Stimulated activated CD4-positive, alpha-beta T cell treated with anti-CD3 and anti-CD28 coated beads, Interleukin-1b, Interleukin-23, amount 100 ng/mL, for 48 hours (primary cell): ENCODE data around the gene EGFR.

Source experiments
- DNase-seq: peaks from one replicate; pipeline ENCODE4 v3.0.0-alpha.2; 2020

The EGFR gene

GRCh38 chr7:55177589-55178261, 158.9 kb downstream of the EGFR start:
- DNase-seq = no peak

GRCh38 chr7:55178292-55178862, 159.6 kb downstream of the EGFR start:
- no peak for DNase-seq

- DNase-seq = no peak
Observed at GRCh38 chr7:55178863-55179773, 160.3 kb downstream of the EGFR start.

GRCh38 chr7:55179931-55180682, 161.3 kb downstream of the EGFR start:
- DNase-seq = no peak

DNA sequence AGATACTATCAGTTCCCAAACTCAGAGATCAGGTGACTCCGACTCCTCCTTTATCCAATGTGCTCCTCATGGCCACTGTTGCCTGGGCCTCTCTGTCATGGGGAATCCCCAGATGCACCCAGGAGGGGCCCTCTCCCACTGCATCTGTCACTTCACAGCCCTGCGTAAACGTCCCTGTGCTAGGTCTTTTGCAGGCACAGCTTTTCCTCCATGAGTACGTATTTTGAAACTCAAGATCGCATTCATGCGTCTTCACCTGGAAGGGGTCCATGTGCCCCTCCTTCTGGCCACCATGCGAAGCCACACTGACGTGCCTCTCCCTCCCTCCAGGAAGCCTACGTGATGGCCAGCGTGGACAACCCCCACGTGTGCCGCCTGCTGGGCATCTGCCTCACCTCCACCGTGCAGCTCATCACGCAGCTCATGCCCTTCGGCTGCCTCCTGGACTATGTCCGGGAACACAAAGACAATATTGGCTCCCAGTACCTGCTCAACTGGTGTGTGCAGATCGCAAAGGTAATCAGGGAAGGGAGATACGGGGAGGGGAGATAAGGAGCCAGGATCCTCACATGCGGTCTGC, 162.2 kb downstream of the EGFR start:
- DNase-seq = no peak

DNA sequence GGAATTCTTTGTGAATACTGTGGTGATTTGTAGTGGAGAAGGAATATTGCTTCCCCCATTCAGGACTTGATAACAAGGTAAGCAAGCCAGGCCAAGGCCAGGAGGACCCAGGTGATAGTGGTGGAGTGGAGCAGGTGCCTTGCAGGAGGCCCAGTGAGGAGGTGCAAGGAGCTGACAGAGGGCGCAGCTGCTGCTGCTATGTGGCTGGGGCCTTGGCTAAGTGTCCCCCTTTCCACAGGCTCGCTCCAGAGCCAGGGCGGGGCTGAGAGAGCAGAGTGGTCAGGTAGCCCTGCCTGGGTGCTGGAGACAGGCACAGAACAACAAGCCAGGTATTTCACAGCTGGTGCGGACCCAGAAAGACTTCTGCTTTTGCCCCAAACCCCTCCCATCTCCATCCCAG, 162.9 kb downstream of the EGFR start:
- no peak for DNase-seq

DNA sequence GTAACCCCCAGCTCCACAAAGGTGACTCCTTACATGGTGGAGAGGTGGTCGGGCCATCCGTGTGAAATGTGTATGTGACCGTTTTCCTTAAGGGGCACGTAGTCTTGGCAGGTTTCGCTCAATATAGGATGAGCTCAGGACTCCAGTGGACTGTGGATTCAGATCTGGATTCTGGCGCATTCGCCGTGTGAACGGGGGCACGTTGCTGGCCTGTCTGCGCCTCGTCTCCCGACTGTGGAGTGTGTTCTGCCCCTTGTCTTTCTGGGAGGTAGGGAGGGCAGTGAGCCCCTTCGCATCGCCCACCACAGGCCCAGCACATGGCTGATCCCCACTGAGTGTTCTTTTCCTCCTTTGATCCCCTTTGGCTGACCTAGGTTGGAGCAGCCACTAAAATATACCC, 165.1 kb downstream of the EGFR start:
- no peak for DNase-seq

DNA sequence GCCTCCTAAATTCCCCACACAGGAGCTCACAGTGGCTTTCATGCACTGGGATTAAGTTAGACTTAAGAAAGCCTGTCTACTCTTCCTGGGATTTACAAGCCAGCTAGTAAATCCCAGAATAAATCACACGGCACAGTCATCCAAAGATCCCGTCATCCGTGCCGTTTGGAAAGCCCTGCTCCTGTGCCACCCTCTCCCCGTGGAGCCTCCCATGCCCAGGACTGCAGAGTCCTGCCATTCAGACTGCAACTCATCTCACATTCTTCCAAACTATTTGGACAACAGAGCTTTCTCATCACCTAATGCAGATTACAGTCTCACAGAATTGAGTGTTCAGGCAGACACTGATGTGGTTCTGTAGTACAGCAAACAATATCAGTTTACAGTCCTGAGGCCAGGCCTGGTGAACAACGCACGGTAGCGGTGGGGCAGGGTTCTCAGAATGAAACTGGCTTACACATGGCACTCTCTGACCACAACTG, 166.5 kb downstream of the EGFR start:
- DNase-seq = no peak

DNA sequence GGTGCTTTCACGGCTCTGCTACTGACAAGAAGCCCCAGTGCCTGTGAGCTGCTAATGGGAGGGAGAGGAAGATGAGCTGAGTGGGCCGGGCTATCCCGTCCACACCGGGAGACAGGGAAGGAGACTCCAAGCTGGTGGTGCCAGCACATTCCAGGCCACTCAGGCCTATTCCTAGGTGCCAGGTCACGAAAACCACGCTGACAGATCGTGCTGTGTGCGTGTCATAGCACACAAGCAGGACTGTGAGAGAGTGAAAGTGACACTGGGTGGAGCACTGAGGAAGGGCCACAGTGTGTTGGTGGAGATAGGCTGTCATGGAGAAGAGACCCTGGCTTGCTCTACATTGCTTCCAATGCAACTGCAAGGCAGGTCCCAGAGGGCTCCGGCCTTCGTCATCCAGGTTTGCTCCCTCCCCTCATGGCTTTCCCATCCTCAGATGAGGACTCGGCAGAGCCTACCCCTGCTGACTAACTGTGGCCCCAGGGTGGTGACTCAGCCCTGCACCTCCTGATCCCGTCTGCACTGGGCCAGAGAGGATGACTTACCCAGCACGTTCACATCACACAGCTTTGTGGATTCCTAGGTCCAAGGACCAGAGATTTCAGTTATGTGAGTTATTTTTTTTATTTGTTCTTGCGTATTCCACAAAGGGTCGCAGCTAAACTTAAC, 167.3 kb downstream of the EGFR start:
- DNase-seq = no peak

- no peak for DNase-seq
Observed at GRCh38 chr7:55187701-55188491, 169.1 kb downstream of the EGFR start.

GRCh38 chr7:55188590-55189138, 169.8 kb downstream of the EGFR start:
- no peak for DNase-seq

GRCh38 chr7:55189146-55189766, 170.4 kb downstream of the EGFR start:
- no peak for DNase-seq

- DNase-seq = no peak
Observed at GRCh38 chr7:55189878-55190436, 171.1 kb downstream of the EGFR start.

GRCh38 chr7:55190511-55191160, 171.8 kb downstream of the EGFR start:
- DNase-seq = no peak

GRCh38 chr7:55191161-55191925, 172.5 kb downstream of the EGFR start:
- no peak for DNase-seq

- DNase-seq = no peak
Observed at GRCh38 chr7:55191926-55192692, 173.3 kb downstream of the EGFR start.

GRCh38 chr7:55192723-55193122, 173.9 kb downstream of the EGFR start:
- no peak for DNase-seq

- no peak for DNase-seq
Observed at GRCh38 chr7:55193245-55193644, 174.4 kb downstream of the EGFR start.
